HEK293 (cell line): Measurements from ENCODE around the gene UBA52.

Experiments
- CTCF ChIP-seq: fragments of 450-650 bp; formaldehyde crosslinking; IDR thresholded peaks from 2 replicates; pipeline ENCODE4 v1.5.1; 2016; ENCODE audit warnings: missing biosample characterization, missing genetic modification characterization
- ZBTB20 ChIP-seq: fragments of 450-650 bp; formaldehyde crosslinking; IDR thresholded peaks from 2 replicates; pipeline ENCODE4 v1.5.1; 2016; ENCODE audit warnings: missing biosample characterization, missing genetic modification characterization
- ZFP69B ChIP-seq: fragments of 450-650 bp; formaldehyde crosslinking; IDR thresholded peaks from 2 replicates; pipeline ENCODE4 v1.5.1; 2016; ENCODE audit warnings: missing biosample characterization, missing genetic modification characterization
- ZNF146 ChIP-seq: fragments of 450-650 bp; formaldehyde crosslinking; IDR thresholded peaks from 2 replicates; pipeline ENCODE4 v1.5.1; 2016; ENCODE audit warnings: missing biosample characterization, missing genetic modification characterization
- ZNF350 ChIP-seq: fragments of 450-650 bp; formaldehyde crosslinking; IDR thresholded peaks from 2 replicates; pipeline ENCODE4 v1.5.0; 2017; ENCODE audit warnings: missing biosample characterization, mild to moderate bottlenecking, missing genetic modification characterization
- ZNF548 ChIP-seq: fragments of 450-650 bp; formaldehyde crosslinking; IDR thresholded peaks from 2 replicates; pipeline ENCODE4 v1.5.1; 2016; ENCODE audit warnings: missing biosample characterization, missing genetic modification characterization
- ZNF561 ChIP-seq: fragments of 450-650 bp; IDR thresholded peaks from 2 replicates; pipeline ENCODE4 v1.5.1; 2018; ENCODE audit warnings: missing biosample characterization, missing genetic modification characterization, borderline replicate concordance
- ZNF843 ChIP-seq: fragments of 450-650 bp; formaldehyde crosslinking; IDR thresholded peaks from 2 replicates; pipeline ENCODE4 v1.5.1; 2016; ENCODE audit warnings: missing biosample characterization, missing genetic modification characterization
- ZSCAN23 ChIP-seq: fragments of 450-650 bp; formaldehyde crosslinking; IDR thresholded peaks from 2 replicates; pipeline ENCODE4 v1.5.1; 2016; ENCODE audit warnings: missing biosample characterization, missing genetic modification characterization

DNA sequence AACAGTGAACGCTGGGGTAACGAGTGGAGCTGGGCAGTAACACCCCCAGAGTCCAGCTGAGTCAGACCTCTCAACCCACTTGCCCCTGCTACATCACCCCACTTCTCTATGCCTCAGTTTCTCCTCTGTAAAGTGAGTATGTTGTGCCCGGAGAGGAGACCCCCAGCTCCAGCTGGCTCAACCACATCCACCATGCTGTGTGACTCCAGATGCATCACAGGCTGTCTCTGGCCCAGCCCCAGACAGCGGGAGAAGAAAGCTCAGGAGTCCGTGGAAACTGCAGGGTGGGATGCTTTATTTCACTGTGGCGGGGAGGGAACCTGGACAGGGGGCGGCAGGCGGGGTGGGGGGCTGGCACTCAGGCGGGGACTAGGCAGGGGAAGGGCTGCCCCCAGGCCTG, 40.2 kb upstream of the UBA52 start:
- TF ChIP-seq CTCF (tag by site-specific recombination) (no peak), ZNF561 (tag by site-specific recombination) (no peak), ZNF843 (tag by site-specific recombination) (no peak), ZFP69B (tag by site-specific recombination) (no peak), ZNF350 (no peak), ZNF548 (tag by site-specific recombination) (no peak), ZSCAN23 (tag by site-specific recombination) (no peak), ZNF146 (tag by site-specific recombination) (no peak), ZBTB20 (tag by site-specific recombination) (no peak)
